PC-9 (cell line): Measurements from ENCODE around the gene BMPR1B. TPM values are rescaled to one million over a fixed set of nuclear protein-coding genes. Genes with fewer than 3 reads are reported as not detected.

Experiments
- BruUV-seq: library from RNA; stranded (reverse); fragments of 400-500 nt; replicated peaks from 2 replicates; lab custom pipeline; 2021; lab: Mats Ljungman, UMichigan
- CTCF ChIA-PET: fragments of 300-600 bp; sonication (Branson Sonifier 250); formaldehyde crosslinking; loops from one replicate; lab custom pipeline; 2022; ENCODE audit warnings: antibody characterized with exemption; lab: Charles Lee
- POLR2A ChIA-PET: fragments of 300-600 bp; sonication (Branson Sonifier 250); formaldehyde crosslinking; loops from one replicate; lab custom pipeline; 2022; ENCODE audit warnings: antibody characterized with exemption; ENCODE audit not compliant: unreplicated experiment; lab: Charles Lee
- DNase-seq, 2 experiments: peaks; one replicate each; pipeline versions ENCODE4 v3.0.0 to v3.0.0-alpha.2; 2015 to 2022; ENCODE audit warnings: mixed read lengths in 1 of 2
- H2AFZ ChIP-seq: fragments of 200-600 bp; sonication (generic); 2 replicates; pipeline ENCODE4 v1.8.1; 2017; ENCODE audit warnings: antibody characterized with exemption
- H3F3A ChIP-seq: fragments of 200-600 bp; sonication (generic); 2 replicates; pipeline ENCODE4 v1.8.1; 2017; ENCODE audit warnings: antibody characterized with exemption, mild to moderate bottlenecking, low read depth; ENCODE audit not compliant: insufficient read depth
- H3K27ac ChIP-seq: fragments of 200-600 bp; sonication (generic); 2 replicates; pipeline ENCODE4 v1.6.1; 2016; ENCODE audit warnings: mixed run types
- H3K27me3 ChIP-seq: fragments of 200-600 bp; sonication (generic); 2 replicates; pipeline ENCODE4 v1.6.1; 2016; ENCODE audit warnings: low read depth, mixed run types; ENCODE audit not compliant: insufficient read depth
- H3K36me3 ChIP-seq: fragments of 200-600 bp; sonication (generic); 2 replicates; pipeline ENCODE4 v1.6.1; 2016; ENCODE audit warnings: low read depth, mixed run types
- H3K4me1 ChIP-seq: fragments of 200-600 bp; sonication (generic); replicated peaks from 2 replicates; pipeline ENCODE4 v1.6.1; 2016; ENCODE audit warnings: mixed run types; ENCODE audit not compliant: insufficient read depth
- H3K4me2 ChIP-seq: fragments of 200-600 bp; sonication (generic); 2 replicates; pipeline ENCODE4 v1.6.1; 2017; ENCODE audit warnings: mixed run types
- H3K4me3 ChIP-seq: fragments of 200-600 bp; sonication (generic); 2 replicates; pipeline ENCODE4 v1.6.1; 2016; ENCODE audit warnings: mixed run types
- H3K79me2 ChIP-seq: fragments of 200-600 bp; sonication (generic); 2 replicates; pipeline ENCODE4 v1.6.1; 2017; ENCODE audit warnings: low read depth, mixed run types
- H3K9me2 ChIP-seq: fragments of 200-600 bp; sonication (generic); 2 replicates; pipeline ENCODE4 v1.8.1; 2017; ENCODE audit warnings: mild to moderate bottlenecking; ENCODE audit not compliant: insufficient read depth
- H3K9me3 ChIP-seq: fragments of 200-600 bp; sonication (generic); 2 replicates; pipeline ENCODE4 v1.8.1; 2016; ENCODE audit warnings: low read depth; ENCODE audit not compliant: insufficient read depth
- H4K20me1 ChIP-seq: fragments of 200-600 bp; sonication (generic); 2 replicates; pipeline ENCODE4 v1.8.1; 2017; ENCODE audit not compliant: insufficient read depth
- EZH2 ChIP-seq: fragments of 200-600 bp; sonication (generic); IDR thresholded peaks from 2 replicates; pipeline ENCODE4 v1.8.0; 2017; ENCODE audit warnings: antibody characterized with exemption, low read depth
- intact Hi-C: fragments of 100-400 bp; cut with micrococcal nuclease; formaldehyde crosslinking; loops from one replicate; pipeline ENCODE4 v1.10.0; 2022; ENCODE audit not compliant: unreplicated experiment
- total RNA-seq: library from RNA; stranded (reverse); gene quantifications from 2 replicates; pipeline ENCODE4 v1.2.3, GENCODE V29; 2021
- TF ChIP-seq, protein P1 (sequence below): fragments of 200-600 bp; sonication (generic); conservative IDR thresholded peaks from 2 replicates; pipeline ENCODE4 v1.6.1; 2017; ENCODE audit warnings: mixed run types, antibody characterized with exemption, mild to moderate bottlenecking, moderate library complexity

BMPR1B gene
- total RNA-seq, 1 experiment from 2014 or later, result 1.1 TPM

- no peak for DNase-seq
- Histone ChIP-seq H3K4me1 (no peaks in the 10 kb centered on the region), H3K9me2 (no peaks in the 10 kb centered on the region), H3K4me2 (no peak overlapping the region), H3K79me2 (no peaks in the 10 kb centered on the region), H3K4me3 (no peak overlapping the region), H3K27ac (no peak overlapping the region), H3F3A (no peaks in the 10 kb centered on the region), H3K36me3 (no peaks in the 10 kb centered on the region), H2AFZ (no peak overlapping the region), H3K9me3 (no peaks in the 10 kb centered on the region), H4K20me1 (no peaks in the 10 kb centered on the region), H3K27me3 (no peaks in the 10 kb centered on the region)
- intact Hi-C loops, result no loop called here
- POLR2A ChIA-PET, result no interaction called here
- CTCF ChIA-PET, result interaction anchor here (0.9 kb wide), 1 partner anchor 17 kb away, joined by 3 read pairs; no protein-coding TSS in a partner anchor
- no TSS peak for BruUV-seq
- TF ChIP-seq, protein P1, sequence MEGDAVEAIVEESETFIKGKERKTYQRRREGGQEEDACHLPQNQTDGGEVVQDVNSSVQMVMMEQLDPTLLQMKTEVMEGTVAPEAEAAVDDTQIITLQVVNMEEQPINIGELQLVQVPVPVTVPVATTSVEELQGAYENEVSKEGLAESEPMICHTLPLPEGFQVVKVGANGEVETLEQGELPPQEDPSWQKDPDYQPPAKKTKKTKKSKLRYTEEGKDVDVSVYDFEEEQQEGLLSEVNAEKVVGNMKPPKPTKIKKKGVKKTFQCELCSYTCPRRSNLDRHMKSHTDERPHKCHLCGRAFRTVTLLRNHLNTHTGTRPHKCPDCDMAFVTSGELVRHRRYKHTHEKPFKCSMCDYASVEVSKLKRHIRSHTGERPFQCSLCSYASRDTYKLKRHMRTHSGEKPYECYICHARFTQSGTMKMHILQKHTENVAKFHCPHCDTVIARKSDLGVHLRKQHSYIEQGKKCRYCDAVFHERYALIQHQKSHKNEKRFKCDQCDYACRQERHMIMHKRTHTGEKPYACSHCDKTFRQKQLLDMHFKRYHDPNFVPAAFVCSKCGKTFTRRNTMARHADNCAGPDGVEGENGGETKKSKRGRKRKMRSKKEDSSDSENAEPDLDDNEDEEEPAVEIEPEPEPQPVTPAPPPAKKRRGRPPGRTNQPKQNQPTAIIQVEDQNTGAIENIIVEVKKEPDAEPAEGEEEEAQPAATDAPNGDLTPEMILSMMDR, result no peak
- TF ChIP-seq EZH2, result no peak
These were observed 35.0 kb upstream of the BMPR1B start for GRCh38 chr4:94722748-94723147.

DNA sequence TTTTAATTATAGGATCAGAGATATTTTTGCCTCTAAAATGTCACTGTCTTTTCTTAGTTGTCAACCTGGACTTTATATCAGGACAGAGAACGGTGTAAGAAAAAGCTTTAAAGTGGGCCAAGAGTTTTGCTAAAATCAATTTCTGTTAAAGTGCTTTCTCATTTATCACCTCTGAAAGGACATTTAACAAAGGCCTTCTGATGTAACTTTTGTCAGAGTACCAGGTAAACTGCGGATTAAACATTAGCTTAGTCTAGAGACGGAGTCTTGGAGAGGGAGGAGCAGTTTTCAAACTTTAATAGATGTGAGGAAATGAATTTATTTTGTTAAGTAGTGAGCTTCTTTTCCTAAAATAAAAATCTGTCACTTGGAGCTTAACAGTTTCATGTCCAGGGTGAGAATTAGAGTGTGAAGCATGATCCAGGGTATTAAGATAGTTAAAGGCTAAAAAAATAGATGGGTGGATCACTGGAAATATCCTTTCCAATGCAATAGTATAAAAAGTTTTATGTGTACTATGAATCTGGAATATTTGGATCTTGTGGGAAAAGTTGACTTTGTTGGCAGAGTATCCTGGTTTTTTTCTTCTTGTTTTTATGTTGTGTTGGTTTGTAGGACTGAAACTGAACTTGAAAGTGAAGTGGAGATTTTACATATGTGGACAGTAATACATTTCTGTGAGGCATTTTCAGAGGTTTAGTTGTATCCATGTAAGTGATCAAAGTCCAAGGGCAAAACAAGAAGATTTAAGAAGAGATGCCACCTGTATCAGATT lies 33.6 kb upstream of the BMPR1B start:
- no peak overlapping the region for H2AFZ ChIP-seq
- H3K36me3 ChIP-seq, result no peaks in the 10 kb centered on the region
- H3K9me2 ChIP-seq, result no peaks in the 10 kb centered on the region
- intact Hi-C loops, result no loop called here
- ChIA-PET CTCF (no interaction called here), POLR2A (no interaction called here)
- H3K4me2 ChIP-seq, result no peak overlapping the region
- no peak for DNase-seq
- TF ChIP-seq, protein P1, result no peak
- TF ChIP-seq EZH2, result no peak
- BruUV-seq, result no TSS peak
- no peaks in the 10 kb centered on the region for H3K79me2 ChIP-seq
- H3K9me3 ChIP-seq, result no peaks in the 10 kb centered on the region
- no peak overlapping the region for H3K27ac ChIP-seq
- no peaks in the 10 kb centered on the region for H3K4me1 ChIP-seq
- H4K20me1 ChIP-seq, result no peaks in the 10 kb centered on the region
- H3F3A ChIP-seq, result no peaks in the 10 kb centered on the region
- no peaks in the 10 kb centered on the region for H3K27me3 ChIP-seq
- no peak overlapping the region for H3K4me3 ChIP-seq

DNA sequence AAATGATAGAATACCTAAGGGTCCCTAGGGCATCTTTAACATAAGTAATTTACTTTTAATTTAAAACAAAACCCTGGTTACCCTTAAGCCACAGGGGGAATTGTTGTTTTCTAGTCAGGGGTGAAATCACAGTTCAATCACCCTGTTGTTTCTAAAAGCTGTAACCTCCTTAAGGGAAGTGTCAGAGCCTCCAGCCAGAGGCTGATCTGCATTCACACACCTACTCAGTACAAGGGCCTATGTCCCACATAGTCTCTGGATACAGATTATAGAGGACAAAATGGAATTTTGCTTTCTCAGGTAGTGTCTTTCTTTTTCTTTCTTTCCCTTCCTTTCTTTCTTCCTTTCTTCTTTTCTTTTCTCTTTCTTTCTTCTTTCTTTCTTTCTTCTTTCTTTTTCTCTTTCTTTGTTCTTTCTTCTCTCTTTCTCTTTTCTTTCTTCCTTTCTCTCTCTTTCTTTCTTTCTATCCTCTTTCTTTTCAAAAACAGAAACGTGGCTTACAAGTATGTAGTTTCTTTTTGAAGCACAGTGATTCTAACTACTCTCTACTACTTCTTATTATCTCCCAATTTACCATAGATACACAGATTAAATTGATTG lies 31.1 kb upstream of the BMPR1B start:
- no peaks in the 10 kb centered on the region for H3K4me1 ChIP-seq
- H3K9me2 ChIP-seq, result no peaks in the 10 kb centered on the region
- POLR2A ChIA-PET, result no interaction called here
- H4K20me1 ChIP-seq, result no peaks in the 10 kb centered on the region
- H3F3A ChIP-seq, result no peaks in the 10 kb centered on the region
- H3K4me3 ChIP-seq, result no peak overlapping the region
- no peaks in the 10 kb centered on the region for H3K79me2 ChIP-seq
- H3K36me3 ChIP-seq, result no peaks in the 10 kb centered on the region
- BruUV-seq, result no TSS peak
- H3K27ac ChIP-seq, result no peak overlapping the region
- CTCF ChIA-PET, result no interaction called here
- DNase-seq, result no peak
- no peak for TF ChIP-seq EZH2
- TF ChIP-seq, protein P1, result no peak
- intact Hi-C loops, result no loop called here
- H3K9me3 ChIP-seq, result no peaks in the 10 kb centered on the region
- H3K27me3 ChIP-seq, result no peaks in the 10 kb centered on the region
- H3K4me2 ChIP-seq, result no peak overlapping the region
- H2AFZ ChIP-seq, result no peak overlapping the region
